ENCODE results near the gene C12orf75.
"Not testable (repeated sequence)": the region's sequence is repeated elsewhere in the genome, so short reads cannot be mapped to it uniquely, and the experiment has no call there.

The C12orf75 gene

GRCh38 chr12:105330283-105330930 is at the start of gene C12orf75:
Gene C12orf75, plus strand, starts transcription at chr12:105330691. Its CDS starts 201 bp downstream, at chr12:105330892.
- peak in 10 of 14 donors; percentile 3 to 73 (median 46) for DNase-seq

DNA sequence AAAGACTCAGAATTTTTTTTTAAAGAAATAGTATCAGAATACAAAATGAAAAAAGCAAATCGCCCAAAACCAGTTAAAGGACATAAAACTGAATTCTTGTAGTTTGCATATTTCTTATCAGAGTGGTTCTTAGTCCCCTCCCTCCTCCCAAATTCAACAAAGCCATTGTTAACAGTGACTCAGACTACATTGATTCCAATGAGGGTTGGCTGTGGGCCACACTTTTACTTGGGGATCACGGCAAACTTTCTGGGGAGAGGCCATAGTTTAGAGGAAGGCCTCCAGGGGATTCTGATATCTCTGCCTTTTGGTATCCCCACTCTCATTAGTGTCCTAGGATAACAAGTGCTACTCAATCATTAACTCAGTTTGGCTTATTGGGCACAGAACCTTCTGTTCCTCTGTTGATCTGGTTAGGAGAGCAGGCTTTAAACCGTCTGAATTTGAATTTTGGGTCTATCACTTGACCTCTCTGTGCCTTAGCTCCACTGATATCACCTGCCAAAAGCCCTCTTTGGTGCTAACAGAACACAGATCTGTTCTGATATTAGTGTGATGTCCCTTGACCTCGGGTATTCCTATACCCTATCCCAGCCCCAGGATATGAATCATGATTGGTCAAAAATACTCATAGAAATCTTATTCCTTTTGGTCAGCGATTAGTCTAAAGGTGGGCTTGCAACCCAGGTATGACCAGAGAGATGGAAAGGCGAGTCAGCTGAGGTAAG is 49.4 kb upstream of the C12orf75 start:
- no peak for DNase-seq

DNA sequence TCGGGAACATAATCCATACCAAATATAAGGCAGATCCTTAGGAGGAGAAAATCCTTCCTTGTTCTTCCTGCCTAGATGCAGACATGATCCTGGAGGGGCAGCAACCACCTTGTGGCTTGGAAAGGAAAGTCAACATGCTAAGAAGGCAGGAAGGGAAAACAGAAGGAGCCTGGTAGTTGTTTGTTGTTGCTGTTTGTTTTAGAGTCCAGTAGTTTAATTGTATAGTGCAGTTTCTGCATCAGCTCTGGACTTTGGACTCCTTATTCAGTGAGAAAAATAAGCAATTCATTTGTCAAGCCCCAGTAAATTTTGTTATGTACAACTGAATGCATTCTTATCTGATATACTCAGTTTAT is 48.8 kb upstream of the C12orf75 start:
- no peak for DNase-seq

DNA sequence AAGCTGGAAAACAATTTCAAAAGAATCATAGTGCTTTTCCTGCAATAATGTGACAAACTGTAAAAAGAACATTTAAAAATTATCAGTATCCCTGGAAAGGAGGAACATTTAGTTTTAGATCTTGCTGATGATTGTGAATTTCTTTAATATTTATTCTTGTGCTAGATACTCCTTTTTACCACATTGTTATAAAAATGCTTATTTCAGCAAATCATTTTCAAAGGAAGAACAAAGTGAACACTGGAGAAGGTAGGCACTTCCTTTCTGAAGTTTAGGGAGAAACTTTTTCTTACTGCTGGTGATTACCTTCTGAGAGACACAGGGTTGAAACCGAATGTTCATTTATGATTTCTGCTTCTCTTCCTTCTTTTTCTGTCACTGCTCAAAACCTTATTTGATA is 45.1 kb upstream of the C12orf75 start:
- no peak for DNase-seq

GRCh38 chr12:105287408-105287807 is 43.1 kb upstream of the C12orf75 start:
- DNase-seq = no peak

DNA sequence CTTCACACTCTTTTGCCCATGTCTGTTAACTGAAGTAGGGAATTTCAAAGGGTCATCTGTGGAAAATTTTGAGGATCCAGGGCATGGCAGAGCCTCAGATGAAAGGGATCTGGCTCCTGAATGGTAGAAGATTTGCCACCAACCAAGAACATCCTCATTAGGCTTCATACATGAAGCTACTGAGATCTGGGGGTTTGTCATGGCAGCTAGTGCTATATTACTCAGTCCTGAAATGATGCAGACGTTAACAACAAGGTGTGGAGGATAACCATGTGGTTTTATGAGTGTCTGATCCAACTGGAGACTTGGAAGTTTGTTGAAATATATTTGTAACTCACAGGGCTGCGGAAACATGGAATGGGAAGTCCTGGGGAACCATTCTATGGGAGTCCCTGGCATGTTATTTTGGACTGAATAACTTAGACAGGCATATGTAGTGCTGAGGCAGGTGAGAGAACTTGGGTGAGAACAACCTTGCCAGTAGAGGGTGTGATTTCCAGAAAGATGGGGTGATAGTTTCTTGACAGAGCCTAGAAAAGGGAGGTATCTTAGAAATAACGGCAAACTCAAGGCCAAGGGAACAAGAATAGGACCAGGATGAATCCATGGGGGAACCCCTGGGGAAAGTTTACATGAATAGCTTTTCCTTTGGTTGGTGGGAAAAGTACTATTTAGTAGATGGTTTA is 42.0 kb upstream of the C12orf75 start:
- no peak for DNase-seq

- no peak for DNase-seq
Observed at GRCh38 chr12:105289114-105289904, 41.2 kb upstream of the C12orf75 start.

DNA sequence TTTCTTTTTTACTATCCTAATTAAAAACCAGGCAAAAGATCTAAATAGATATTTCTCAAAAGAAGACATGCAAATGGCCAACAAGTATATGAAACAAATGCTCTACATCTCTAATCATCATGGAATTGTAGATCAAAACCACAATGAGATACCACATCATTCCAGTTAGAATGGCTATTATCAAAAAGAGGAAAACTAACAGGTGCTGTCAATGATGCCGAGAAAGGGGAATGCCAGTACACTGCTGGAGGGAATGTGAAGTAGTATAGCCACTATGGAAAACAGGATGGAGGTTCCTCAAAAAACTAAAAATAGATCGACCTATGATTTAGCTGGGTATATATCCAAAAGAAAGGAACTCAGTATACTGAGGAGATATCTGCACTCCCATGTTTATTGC is 39.0 kb upstream of the C12orf75 start:
- no peak for DNase-seq

- DNase-seq = no peak
Observed at GRCh38 chr12:105292705-105293104, 37.8 kb upstream of the C12orf75 start.

DNA sequence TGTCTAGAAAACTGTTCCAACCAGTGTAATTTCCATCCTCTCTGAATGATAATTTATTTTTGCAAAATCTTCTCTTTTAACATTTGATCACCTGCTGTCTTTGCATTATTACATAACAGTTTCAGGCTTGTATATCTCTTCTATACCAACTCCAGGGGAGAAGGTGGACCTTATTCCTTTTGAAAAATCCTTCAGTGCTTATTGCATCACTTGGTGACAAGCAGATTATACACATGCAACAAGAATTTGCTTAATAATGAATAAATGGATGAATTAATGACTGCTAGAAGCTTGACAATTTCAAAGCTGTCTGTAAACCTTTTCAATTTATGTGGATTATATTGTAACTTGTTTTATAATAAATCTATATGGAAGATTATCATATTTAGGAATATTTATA is 37.3 kb upstream of the C12orf75 start:
- no peak for DNase-seq

GRCh38 chr12:105294161-105294560 is 36.3 kb upstream of the C12orf75 start:
- no peak for DNase-seq

DNA sequence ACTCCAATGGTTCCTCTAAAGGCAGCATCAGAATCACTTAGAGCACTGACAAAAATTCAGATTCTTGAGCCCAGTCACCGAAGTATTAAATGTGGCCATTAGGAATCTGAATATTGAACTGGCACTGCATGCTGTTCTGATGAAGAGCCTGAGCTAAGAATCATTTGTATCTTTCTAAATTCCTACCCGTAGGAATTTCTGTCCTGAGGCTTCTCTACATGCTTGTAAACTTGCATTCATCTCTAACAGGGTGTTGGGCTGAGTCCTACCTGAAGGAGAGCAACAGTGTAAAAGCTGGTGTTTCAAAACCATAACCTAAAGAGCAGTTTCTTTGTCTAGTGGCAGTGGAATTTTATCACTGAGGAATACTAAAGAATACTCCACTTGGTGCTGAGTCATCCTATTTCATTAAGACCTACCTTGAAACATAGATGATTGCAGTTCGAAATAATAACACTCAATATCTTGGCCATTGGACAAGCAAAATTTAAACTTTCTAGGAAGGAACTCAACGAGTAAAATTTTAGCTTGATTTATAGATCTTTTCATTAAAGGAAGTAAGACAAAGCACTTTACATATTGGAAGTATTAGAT is 35.5 kb upstream of the C12orf75 start:
- no peak for DNase-seq

DNA sequence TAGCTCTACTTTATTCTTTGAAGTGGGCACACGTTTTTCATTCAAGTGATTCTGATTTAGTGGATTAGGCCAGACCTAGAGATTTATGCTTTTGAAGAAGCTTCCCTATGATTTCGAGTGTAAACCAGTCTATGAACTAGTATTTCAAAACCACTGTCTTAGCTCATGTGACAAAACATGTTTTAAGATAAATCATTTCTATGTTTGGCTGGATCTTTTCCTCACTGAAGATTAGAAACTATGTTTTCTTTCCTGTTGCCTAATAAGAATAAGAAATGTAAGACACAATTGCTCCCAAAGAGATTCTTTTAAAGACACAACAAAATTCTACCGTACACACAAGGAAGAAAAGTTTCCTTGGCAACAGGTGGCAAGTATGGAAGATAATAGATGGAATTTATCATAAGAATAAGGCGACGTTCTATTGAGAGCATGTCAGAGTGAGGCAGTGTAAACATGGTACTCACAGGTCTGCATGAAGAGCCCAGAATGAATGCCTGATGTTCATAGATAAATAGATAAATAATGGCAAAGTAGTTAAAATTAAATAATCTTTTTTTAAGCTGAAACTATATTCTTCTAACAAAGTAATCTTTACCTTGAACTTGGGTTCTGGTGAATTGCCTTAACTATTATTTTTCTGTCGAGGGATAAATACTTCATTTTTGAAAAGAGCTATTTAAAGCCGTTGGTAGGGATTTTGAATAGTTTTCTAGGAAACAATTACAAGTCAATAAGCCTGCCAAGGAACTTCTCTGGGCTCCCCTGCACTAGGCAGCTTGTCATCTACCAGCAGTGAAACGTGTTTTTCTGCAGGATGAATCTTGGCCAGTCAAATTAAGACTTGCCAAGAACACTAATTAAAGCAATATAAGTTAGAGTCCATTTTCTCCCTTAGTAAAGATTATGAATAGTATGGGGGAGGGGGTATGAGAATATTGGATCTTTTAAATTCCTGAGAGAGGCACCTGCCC is 34.1 kb upstream of the C12orf75 start:
- no peak for DNase-seq

GRCh38 chr12:105300883-105301282 is 29.6 kb upstream of the C12orf75 start:
- DNase-seq = no peak

DNA sequence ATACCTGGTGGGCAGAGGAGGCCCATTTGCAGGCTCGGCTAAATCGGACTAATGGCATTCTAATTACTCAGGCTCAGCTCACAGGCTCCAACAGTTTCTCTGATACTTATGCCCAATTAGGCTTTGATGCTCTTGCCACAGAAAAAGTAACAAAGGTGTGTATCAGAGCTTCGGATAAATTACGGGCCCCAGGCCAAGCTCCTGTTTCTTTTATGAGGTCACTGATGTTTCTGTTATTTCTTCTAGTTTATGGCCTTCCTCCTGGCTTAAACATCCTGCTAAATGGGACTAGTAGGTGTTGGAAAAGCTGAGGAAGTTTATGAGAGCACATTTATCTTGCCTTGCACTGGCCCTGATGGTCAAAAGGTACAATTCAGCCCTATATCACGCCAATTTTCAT is 28.8 kb upstream of the C12orf75 start:
- DNase-seq = no peak

- DNase-seq = not testable (repeated sequence)
Observed at GRCh38 chr12:105302986-105303385, 27.5 kb upstream of the C12orf75 start.

- DNase-seq = not testable (repeated sequence)
Observed at GRCh38 chr12:105304626-105305025, 25.9 kb upstream of the C12orf75 start.

DNA sequence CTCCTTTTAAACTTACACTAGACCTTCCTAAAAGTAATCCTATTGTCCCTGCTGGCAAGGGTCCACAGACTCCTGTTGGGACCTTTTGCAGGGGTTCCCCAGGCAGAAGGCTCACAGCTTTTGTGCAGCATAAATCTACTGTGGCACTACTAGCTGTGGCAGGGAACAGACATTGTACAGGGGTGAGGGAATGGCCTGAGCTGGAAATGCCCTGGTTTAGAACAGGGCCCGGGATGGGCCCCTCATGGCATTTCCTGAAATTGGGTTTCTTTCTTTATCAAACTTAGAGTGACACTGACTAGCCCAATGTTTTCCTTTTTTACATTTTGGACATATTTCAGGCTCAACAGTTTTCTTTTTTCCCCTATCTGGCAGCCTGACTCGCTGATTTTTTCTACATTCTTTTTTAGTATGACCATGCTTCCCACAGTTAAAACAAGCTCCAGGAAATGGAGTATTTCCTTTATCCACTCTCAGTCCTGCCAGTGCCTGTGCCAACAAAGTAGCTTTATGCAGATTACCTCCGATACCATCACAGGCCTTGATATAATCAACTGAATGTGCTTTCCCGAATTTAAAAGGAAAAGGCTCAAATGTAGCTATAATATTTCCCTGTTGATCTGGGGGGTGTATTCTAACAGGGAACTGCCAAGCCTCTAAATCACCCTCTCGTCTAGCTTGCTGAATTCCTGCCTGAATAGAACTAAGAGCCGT is 22.7 kb upstream of the C12orf75 start:
- DNase-seq = not testable (repeated sequence)

GRCh38 chr12:105308839-105309238 is 21.7 kb upstream of the C12orf75 start:
- not testable (repeated sequence) for DNase-seq

- not testable (repeated sequence) for DNase-seq
Observed at GRCh38 chr12:105309384-105309783, 21.1 kb upstream of the C12orf75 start.

Measured in C1 segment of cervical spinal cord (tissue), 14 donors.